Amygdala (tissue), 56 donors: ENCODE measurements around the gene MGP.

Experiments
- DNase-seq, 56 donors: peaks; one replicate each; lab custom pipeline; 2025; lab: John Stamatoyannopoulos, UW

MGP gene

GRCh38 chr12:14903386-14904098 is 17.9 kb upstream of the MGP start:
- no peak for DNase-seq

- no peak for DNase-seq
Observed at GRCh38 chr12:14902465-14902864, 16.8 kb upstream of the MGP start.

- DNase-seq, result no peak
Observed at GRCh38 chr12:14901228-14901562, 15.5 kb upstream of the MGP start.

DNA sequence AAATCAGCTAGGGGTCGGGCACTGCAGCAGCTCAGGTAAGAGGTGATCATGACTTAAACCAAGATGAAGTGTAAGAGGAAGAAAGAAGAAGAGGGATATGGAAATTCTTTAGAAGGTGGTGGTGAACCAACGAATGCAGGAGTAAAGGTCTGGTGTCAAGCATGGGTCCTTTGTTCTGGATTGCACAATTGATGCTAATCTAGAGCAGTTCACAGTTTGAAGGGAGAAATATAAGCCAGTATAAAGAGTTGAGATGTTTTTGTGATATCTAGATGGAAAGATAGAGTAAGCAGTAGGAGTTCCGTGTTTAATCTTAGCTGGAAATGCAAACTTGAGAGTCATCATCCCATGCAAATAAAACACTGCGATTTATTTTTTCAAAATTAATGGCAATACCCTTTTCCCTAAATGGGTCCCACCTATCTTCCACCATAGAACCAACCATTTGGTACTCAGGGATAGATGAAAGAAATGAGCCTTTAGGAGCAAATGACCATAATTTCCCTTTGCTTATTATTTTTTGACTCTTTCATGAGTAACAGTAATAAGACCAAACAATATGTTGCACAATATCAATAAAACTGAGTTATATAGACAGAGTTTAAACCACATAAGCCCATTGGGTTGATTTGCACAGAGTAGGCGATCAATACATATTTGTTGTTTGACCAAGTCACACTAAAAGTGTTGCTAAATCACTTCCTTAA is 15.0 kb upstream of the MGP start:
- no peak for DNase-seq

GRCh38 chr12:14896521-14897169 is 11.0 kb upstream of the MGP start:
- no peak for DNase-seq

DNA sequence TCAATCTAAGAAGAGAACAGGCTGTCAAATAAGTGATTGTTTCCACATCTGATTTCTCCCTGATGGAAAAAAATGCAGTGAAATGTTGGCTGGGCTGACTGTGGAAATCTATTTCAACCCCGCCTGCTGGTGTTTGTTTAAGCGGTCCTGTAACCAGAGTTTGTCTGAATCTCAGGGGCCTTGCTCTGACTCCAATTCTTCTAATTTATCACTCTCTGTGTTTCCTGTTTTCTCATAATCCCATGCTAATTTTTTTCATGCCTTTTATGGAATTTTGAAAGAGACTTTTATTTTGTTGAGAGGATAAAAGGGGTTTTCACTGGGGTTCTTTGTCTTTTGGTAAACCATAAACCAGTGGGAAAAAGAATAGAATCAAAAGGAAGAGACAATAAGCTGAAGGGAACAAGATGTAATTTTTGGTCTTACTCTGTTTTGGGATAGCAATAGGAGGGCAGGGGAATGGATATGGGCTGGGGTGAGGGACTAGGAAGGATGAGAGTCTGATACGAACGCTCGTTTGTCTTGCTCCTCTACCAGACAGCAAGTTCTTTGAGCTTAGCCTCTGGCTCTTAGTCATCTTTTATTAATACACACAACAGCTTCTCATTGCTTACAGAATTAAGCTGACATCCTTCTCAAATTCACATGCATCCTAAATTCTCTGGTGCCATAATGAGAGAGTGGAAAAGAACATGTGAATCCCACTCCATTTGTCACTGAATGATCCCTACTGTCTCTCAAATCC is 8.0 kb upstream of the MGP start:
- no peak for DNase-seq

DNA sequence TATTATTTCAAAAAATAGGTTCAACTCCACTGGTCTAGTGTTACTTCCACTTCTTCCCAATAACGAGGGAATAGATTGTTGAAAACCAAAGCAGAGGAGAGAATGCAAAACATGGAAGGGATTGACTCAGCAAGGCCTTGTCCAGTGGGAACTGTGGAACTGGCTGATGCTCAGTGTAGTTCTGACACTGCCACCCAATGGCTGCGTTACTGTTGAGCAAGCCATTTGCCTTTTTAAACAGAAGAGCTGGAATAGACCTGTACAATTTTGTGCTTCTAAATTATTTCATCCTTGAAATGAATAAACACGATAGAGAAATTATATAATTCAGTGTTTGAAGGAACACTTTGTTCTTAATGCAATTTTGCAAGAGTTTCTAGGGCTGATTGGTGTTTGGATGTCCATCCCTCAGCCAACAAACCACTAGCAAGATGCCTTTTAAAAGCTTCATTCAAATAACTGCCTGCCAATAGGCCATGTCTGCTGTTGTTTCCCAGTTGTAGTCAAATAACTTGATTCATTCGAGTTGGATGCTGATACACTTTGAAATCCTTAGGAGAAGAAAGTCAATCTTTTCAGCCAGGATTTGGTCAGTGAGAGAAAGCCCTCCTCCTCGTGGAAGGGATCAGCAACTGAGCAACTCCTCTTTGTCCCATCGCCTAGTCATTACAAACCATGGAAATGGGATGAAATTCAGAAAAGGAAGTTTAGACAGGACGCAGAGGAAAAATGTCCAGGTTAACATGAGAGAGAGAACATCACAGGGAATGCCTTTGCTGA is 7.3 kb upstream of the MGP start:
- DNase-seq, result peak in 6 of 56 donors; percentile 3 to 16 (median 8)

DNA sequence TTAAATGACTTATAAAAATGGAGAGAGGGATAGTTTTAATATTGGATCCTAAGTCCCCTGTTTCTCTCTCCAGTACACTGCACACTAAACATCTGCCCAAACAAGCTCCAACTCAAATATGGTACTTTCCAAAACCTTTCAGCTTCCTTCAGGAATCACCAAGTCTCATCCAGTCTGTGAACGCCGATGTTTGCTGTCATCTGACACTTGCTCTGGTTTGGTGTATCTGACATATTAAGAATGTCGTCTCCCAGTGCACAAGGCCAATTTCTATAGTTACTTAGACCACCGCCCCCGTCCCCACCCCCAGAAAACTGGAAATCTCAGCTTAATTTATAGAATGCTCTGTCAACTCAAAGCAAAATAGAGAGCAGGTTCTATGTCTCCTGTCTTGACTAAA is 5.0 kb upstream of the MGP start:
- no peak for DNase-seq

DNA sequence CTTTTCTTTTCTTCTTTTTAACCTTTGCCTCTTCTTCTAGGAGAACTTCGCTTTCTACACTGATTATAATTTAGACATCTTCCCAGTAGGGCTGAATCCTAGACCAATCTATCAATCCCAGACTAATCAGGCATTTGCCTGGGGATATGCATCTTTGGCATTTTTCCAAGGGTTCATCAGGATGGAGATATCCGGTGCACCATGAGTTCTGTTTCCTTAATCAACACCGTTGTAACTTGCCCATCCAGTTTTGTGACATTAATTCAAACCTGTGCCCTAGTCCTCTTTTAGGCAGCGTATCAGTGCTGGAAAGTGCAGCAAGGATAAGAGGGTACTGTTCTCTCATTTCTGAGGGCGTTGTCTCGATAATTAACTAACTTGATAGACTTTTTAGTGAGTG is 617 bp upstream of the MGP start:
- no peak for DNase-seq

DNA sequence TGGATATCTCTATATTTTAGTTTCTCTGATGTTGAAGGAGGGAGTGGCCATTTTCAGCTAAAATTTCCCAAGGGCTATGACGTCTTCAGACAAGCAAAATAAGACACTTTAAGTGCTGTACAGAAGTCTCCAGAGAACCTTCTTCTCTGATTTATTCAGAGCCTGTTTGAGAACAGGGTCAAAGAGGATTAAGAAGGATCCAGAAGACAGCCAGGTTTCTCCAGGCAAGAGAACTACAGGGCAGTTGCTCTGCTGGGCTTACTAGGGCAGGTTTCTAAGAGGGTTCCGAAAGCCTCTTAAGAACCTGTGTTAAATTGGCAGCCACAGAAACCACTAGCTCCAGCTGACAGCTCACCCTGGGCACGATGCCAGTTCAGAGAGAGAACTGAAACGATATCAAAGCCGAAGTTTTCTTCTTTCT is 1.2 kb downstream of the MGP start:
- DNase-seq, result peak in 43 of 56 donors; percentile 1 to 77 (median 33)

- DNase-seq, result peak in 1 of 56 donors; percentile 26
Observed at GRCh38 chr12:14883686-14884085, 2.0 kb downstream of the MGP start.

- no peak for DNase-seq
Observed at GRCh38 chr12:14880890-14881453, 4.7 kb downstream of the MGP start.

DNA sequence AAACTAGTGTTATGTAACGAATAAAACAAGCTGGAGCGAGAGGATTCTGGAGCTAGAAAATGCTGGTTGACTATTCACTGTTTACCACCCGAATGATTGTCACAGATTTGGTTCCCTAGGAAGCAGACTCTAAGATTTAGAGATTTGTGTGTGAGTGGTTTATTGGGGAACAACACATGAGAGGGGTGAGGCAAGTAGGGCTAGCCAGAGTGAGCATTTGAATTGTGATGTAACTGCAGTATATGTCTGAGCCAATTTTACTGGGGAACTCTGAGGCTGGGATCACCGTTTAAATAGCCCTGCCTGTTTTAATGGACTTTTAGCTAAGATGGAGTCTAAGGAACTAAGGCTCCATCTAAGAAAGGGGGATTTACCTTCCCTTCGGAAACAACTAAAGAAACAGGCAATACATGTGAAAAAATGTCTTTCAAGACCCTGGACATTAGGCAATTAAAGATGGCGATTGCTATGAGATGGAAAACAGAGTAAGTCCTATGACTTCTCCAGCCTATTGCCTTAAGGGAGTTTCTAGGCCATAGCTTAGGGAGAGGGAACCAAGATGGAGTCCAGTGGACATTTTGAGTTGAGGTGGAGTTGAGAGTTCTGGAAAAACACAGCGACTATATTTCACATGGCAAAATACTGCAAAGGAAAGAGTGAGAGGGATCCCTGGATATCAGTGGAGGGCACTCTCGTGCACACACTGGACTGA is 6.3 kb downstream of the MGP start:
- DNase-seq, result no peak

DNA sequence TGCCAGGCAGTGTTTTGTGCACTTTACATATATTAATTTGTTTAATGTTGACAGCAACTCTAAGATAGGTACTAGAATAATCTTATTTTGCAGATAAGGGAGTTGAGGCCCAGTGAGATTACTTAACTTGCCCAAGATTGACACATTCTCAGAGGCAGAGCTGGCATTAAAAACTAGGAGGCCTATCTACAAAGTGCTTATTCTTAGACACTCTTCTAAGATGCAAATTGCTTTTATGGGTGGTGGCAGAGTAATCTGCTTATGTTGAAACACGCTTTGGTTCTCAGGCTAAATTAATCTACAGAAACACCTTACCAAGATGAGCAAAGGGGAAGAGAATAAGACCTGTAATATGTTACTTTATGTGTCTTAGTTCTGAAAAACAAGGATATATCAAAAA is 7.2 kb downstream of the MGP start:
- no peak for DNase-seq

- no peak for DNase-seq
Observed at GRCh38 chr12:14876833-14877232, 8.8 kb downstream of the MGP start.

GRCh38 chr12:14874882-14875281 is 10.8 kb downstream of the MGP start:
- no peak for DNase-seq

GRCh38 chr12:14873440-14874185 is 12.0 kb downstream of the MGP start:
- no peak for DNase-seq

GRCh38 chr12:14871886-14872285 is 13.8 kb downstream of the MGP start:
- no peak for DNase-seq

DNA sequence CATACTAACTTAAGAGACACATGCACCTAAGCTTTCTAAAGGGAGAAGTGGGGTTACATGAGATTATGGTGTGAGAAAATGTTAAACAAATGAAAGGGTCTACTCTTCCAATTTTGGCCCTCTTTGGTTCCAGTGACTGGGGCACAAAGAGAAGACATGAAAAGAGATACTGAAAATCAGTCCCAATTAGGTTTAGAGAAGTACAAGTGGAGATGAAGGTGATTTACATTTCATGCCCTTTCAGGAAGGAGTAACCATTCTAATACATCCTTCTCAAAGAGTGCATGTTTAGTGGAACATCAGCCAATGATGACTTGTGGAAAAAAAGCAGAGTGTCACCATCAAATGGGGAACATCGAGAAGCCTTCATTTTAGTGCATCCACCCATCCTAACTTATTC is 14.4 kb downstream of the MGP start:
- DNase-seq, result no peak
